Measurements from ENCODE around the gene MAP3K14.

The MAP3K14 gene

GRCh38 chr17:45326626-45327025 lies 9.8 kb upstream of the MAP3K14 start:
- no peaks in the 10 kb centered on the region for H3F3A ChIP-seq (ENCODE audit: insufficient read depth)
- no peaks in the 10 kb centered on the region for H3K79me2 ChIP-seq (ENCODE audit: insufficient read depth, low read length)
- no peaks in the 10 kb centered on the region for H3K9me2 ChIP-seq (replicated peaks; ENCODE audit: insufficient read depth, low read length)
- H3K27ac ChIP-seq (ENCODE audit: low read depth, low read length): no peak overlapping the region
- no peak overlapping the region for H3K4me3 ChIP-seq (ENCODE audit: insufficient read depth, low read length, poor library complexity, severe bottlenecking)
- no peaks in the 10 kb centered on the region for H4K20me1 ChIP-seq (ENCODE audit: low read depth, low read length)
- H3K9me3 ChIP-seq (ENCODE audit: insufficient read depth, low read length): no peaks in the 10 kb centered on the region
- no peak overlapping the region for H3K9ac ChIP-seq (ENCODE audit: low read length)
- no peak overlapping the region for H3K4me2 ChIP-seq (ENCODE audit: low read depth, low read length, poor library complexity, severe bottlenecking)
- H3K27me3 ChIP-seq (ENCODE audit: low read length): no peaks in the 10 kb centered on the region
- no peak overlapping the region for H2AFZ ChIP-seq (ENCODE audit: low read depth, low read length, severe bottlenecking)
- H3K36me3 ChIP-seq (ENCODE audit: low read length): no peaks in the 10 kb centered on the region
- no peak for TF ChIP-seq EZH2phosphoT487 (conservative IDR thresholded peaks at IDR 0.05; ENCODE audit: low read length)
- TF ChIP-seq, protein P1, sequence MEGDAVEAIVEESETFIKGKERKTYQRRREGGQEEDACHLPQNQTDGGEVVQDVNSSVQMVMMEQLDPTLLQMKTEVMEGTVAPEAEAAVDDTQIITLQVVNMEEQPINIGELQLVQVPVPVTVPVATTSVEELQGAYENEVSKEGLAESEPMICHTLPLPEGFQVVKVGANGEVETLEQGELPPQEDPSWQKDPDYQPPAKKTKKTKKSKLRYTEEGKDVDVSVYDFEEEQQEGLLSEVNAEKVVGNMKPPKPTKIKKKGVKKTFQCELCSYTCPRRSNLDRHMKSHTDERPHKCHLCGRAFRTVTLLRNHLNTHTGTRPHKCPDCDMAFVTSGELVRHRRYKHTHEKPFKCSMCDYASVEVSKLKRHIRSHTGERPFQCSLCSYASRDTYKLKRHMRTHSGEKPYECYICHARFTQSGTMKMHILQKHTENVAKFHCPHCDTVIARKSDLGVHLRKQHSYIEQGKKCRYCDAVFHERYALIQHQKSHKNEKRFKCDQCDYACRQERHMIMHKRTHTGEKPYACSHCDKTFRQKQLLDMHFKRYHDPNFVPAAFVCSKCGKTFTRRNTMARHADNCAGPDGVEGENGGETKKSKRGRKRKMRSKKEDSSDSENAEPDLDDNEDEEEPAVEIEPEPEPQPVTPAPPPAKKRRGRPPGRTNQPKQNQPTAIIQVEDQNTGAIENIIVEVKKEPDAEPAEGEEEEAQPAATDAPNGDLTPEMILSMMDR (IDR thresholded peaks at IDR 0.05; ENCODE audit: insufficient read depth, low read length, poor library complexity, severe bottlenecking): no peak

DNA sequence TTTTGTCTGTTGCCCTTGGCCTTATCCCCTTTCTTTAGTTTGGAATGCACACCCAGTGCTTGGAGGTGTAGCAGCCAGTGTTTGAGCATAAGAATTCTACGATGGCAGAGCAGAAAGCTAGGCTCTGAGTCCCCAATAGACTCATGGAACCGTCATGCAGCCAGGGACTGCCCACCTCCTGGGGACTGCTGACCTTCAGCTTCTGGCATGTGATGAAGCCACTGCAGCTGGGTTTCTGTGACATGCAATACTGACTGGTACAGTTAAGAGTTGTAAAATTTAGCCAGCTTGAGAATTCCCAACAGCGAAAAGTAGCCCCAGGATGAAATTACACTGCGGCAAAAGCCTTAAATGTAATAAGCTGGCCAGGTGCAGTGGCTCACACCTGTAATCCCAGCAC lies 9.0 kb upstream of the MAP3K14 start:
- Histone ChIP-seq H3K4me3 (ENCODE audit: insufficient read depth, low read length, poor library complexity, severe bottlenecking) (no peak overlapping the region), H3K9me2 (replicated peaks; ENCODE audit: insufficient read depth, low read length) (no peaks in the 10 kb centered on the region), H4K20me1 (ENCODE audit: low read depth, low read length) (no peaks in the 10 kb centered on the region), H2AFZ (ENCODE audit: low read depth, low read length, severe bottlenecking) (no peak overlapping the region), H3K27ac (ENCODE audit: low read depth, low read length) (no peak overlapping the region), H3K9me3 (ENCODE audit: insufficient read depth, low read length) (no peaks in the 10 kb centered on the region), H3K4me2 (ENCODE audit: low read depth, low read length, poor library complexity, severe bottlenecking) (no peak overlapping the region), H3K9ac (ENCODE audit: low read length) (no peak overlapping the region), H3K36me3 (ENCODE audit: low read length) (no peaks in the 10 kb centered on the region), H3K79me2 (ENCODE audit: insufficient read depth, low read length) (no peaks in the 10 kb centered on the region), H3K27me3 (ENCODE audit: low read length) (no peaks in the 10 kb centered on the region), H3F3A (ENCODE audit: insufficient read depth) (no peaks in the 10 kb centered on the region)
- TF ChIP-seq EZH2phosphoT487 (conservative IDR thresholded peaks at IDR 0.05; ENCODE audit: low read length): no peak
- TF ChIP-seq, protein P1 (IDR thresholded peaks at IDR 0.05; ENCODE audit: insufficient read depth, low read length, poor library complexity, severe bottlenecking): no peak

GRCh38 chr17:45324336-45324735 lies 7.5 kb upstream of the MAP3K14 start:
- Histone ChIP-seq H3K9me2 (replicated peaks; ENCODE audit: insufficient read depth, low read length) (no peaks in the 10 kb centered on the region), H3K27me3 (ENCODE audit: low read length) (no peaks in the 10 kb centered on the region), H3K9ac (ENCODE audit: low read length) (no peak overlapping the region), H4K20me1 (ENCODE audit: low read depth, low read length) (no peaks in the 10 kb centered on the region), H3K79me2 (ENCODE audit: insufficient read depth, low read length) (no peaks in the 10 kb centered on the region), H3K27ac (ENCODE audit: low read depth, low read length) (no peak overlapping the region), H3K9me3 (ENCODE audit: insufficient read depth, low read length) (no peaks in the 10 kb centered on the region), H2AFZ (ENCODE audit: low read depth, low read length, severe bottlenecking) (no peak overlapping the region), H3K36me3 (ENCODE audit: low read length) (no peaks in the 10 kb centered on the region), H3K4me3 (ENCODE audit: insufficient read depth, low read length, poor library complexity, severe bottlenecking) (no peak overlapping the region), H3K4me2 (ENCODE audit: low read depth, low read length, poor library complexity, severe bottlenecking) (no peak overlapping the region), H3F3A (ENCODE audit: insufficient read depth) (no peaks in the 10 kb centered on the region)
- TF ChIP-seq, protein P1 (IDR thresholded peaks at IDR 0.05; ENCODE audit: insufficient read depth, low read length, poor library complexity, severe bottlenecking): no peak
- no peak for TF ChIP-seq EZH2phosphoT487 (conservative IDR thresholded peaks at IDR 0.05; ENCODE audit: low read length)
